Activated CD4-positive, alpha-beta memory T cell treated with anti-CD3 and anti-CD28 coated beads, Interleukin-2, amount 10 ng/mL, durations not matched to agents 7 days and 5 days (primary cell): ENCODE measurements around the gene HP1BP3. TPM values are rescaled to one million over a fixed set of nuclear protein-coding genes. Genes with fewer than 3 reads are reported as not detected.

Source experiments
- CTCF ChIA-PET: fragments of 350-600 bp; sonication (Branson Sonifier 250); formaldehyde crosslinking; loops from one replicate; lab custom pipeline; 2021; ENCODE audit warnings: antibody characterized with exemption, inconsistent platforms; lab: Charles Lee
- POLR2A ChIA-PET: fragments of 350-600 bp; sonication (Branson Sonifier 250); formaldehyde crosslinking; loops from one replicate; lab custom pipeline; 2021; ENCODE audit warnings: antibody characterized with exemption; lab: Charles Lee
- DNase-seq: peaks from one replicate; pipeline ENCODE4 v3.0.0-alpha.2; 2020
- H3K27ac Mint-ChIP-seq: one replicate; pipeline ENCODE4 v1.8.0; 2021; ENCODE audit warnings: mild to moderate bottlenecking, mixed read lengths
- H3K27me3 Mint-ChIP-seq: one replicate; pipeline ENCODE4 v1.8.0; 2021; ENCODE audit warnings: mixed read lengths
- H3K36me3 Mint-ChIP-seq: one replicate; pipeline ENCODE4 v1.8.0; 2021; ENCODE audit warnings: low read depth, mixed read lengths
- H3K4me1 Mint-ChIP-seq: one replicate; pipeline ENCODE4 v1.8.0; 2021; ENCODE audit warnings: mixed read lengths
- H3K4me3 Mint-ChIP-seq: one replicate; pipeline ENCODE4 v1.8.0; 2021; ENCODE audit warnings: mild to moderate bottlenecking, mixed read lengths
- H3K9me3 Mint-ChIP-seq: one replicate; pipeline ENCODE4 v1.8.0; 2021; ENCODE audit warnings: mixed read lengths
- total RNA-seq, 2 experiments: library from RNA; stranded (reverse); gene quantifications; one replicate each; pipeline ENCODE4 v1.2.3, GENCODE V29; 2021

The HP1BP3 gene
- total RNA-seq, 2 experiments from 2014 or later, result 299 to 301 TPM

- peaks cover 4% of the 10 kb centered on the region for H3K27me3 Mint-ChIP-seq
- DNase-seq, result no peak
- H3K27ac Mint-ChIP-seq, result no peak overlapping the region
- H3K9me3 Mint-ChIP-seq, result no peaks in the 10 kb centered on the region
- H3K4me3 Mint-ChIP-seq, result no peak overlapping the region
- ChIA-PET CTCF (no interaction called here), POLR2A (no interaction called here)
- peaks cover 6% of the 10 kb centered on the region for H3K4me1 Mint-ChIP-seq
- H3K36me3 Mint-ChIP-seq, result no peaks in the 10 kb centered on the region
Measured at GRCh38 chr1:20701446-20701845, 85.7 kb downstream of the HP1BP3 start.

GRCh38 chr1:20700636-20701215, 86.4 kb downstream of the HP1BP3 start:
- POLR2A ChIA-PET, result no interaction called here
- Mint-ChIP-seq H3K36me3 (no peaks in the 10 kb centered on the region), H3K27ac (no peak overlapping the region), H3K27me3 (peaks cover 5% of the 10 kb centered on the region), H3K9me3 (no peaks in the 10 kb centered on the region), H3K4me3 (no peak overlapping the region), H3K4me1 (peaks cover 12% of the 10 kb centered on the region)
- no peak for DNase-seq
- CTCF ChIA-PET, result no interaction called here

- POLR2A ChIA-PET, result interaction anchor here (1.4 kb wide), 1 partner anchor 18 kb away, joined by 3 read pairs; the partner anchor contains the start of gene KIF17
- CTCF ChIA-PET, result no interaction called here
- H3K27me3 Mint-ChIP-seq, result peaks cover 7% of the 10 kb centered on the region
- no peak for DNase-seq
- H3K36me3 Mint-ChIP-seq, result no peaks in the 10 kb centered on the region
- H3K27ac Mint-ChIP-seq, result no peak overlapping the region
- H3K9me3 Mint-ChIP-seq, result no peaks in the 10 kb centered on the region
- H3K4me1 Mint-ChIP-seq, result peaks cover 12% of the 10 kb centered on the region
- H3K4me3 Mint-ChIP-seq, result no peak overlapping the region
Measured at GRCh38 chr1:20699558-20699957, 87.5 kb downstream of the HP1BP3 start.

- POLR2A ChIA-PET, result interaction anchor here (1.4 kb wide), 1 partner anchor 19 kb away, joined by 3 read pairs; the partner anchor contains the start of gene KIF17
- no peaks in the 10 kb centered on the region for H3K9me3 Mint-ChIP-seq
- no peak overlapping the region for H3K27ac Mint-ChIP-seq
- no peaks in the 10 kb centered on the region for H3K36me3 Mint-ChIP-seq
- H3K27me3 Mint-ChIP-seq, result peaks cover 10% of the 10 kb centered on the region
- DNase-seq, result no peak
- peaks cover 12% of the 10 kb centered on the region for H3K4me1 Mint-ChIP-seq
- CTCF ChIA-PET, result interaction anchor here (1.4 to 3.9 kb wide), 2 partner anchors 18 to 497 kb away, joined by 3 to 52 read pairs; no protein-coding TSS in a partner anchor
- no peak overlapping the region for H3K4me3 Mint-ChIP-seq
Measured at GRCh38 chr1:20698195-20698910, 88.8 kb downstream of the HP1BP3 start.

GRCh38 chr1:20697563-20697962, 89.5 kb downstream of the HP1BP3 start:
- no peak for DNase-seq
- Mint-ChIP-seq H3K36me3 (no peaks in the 10 kb centered on the region), H3K4me3 (no peak overlapping the region), H3K27me3 (peaks cover 10% of the 10 kb centered on the region), H3K9me3 (no peaks in the 10 kb centered on the region), H3K27ac (no peak overlapping the region), H3K4me1 (peaks cover 12% of the 10 kb centered on the region)
- POLR2A ChIA-PET, result no interaction called here
- CTCF ChIA-PET, result interaction anchor here (1.0 to 3.9 kb wide), 9 partner anchors 10 to 498 kb away, joined by 3 to 52 read pairs (median 7); partner anchors contain the start of gene SH2D5

GRCh38 chr1:20696397-20697333, 90.4 kb downstream of the HP1BP3 start:
- H3K36me3 Mint-ChIP-seq, result no peaks in the 10 kb centered on the region
- ChIA-PET CTCF (interaction anchor here (0.5 to 3.9 kb wide), 48 partner anchors 8 to 668 kb away, joined by 3 to 52 read pairs (median 4); partner anchors contain the start of genes DDOST, HP1BP3, KIF17 and SH2D5), POLR2A (interaction anchor here (1.0 to 1.5 kb wide), 3 partner anchors 90 to 134 kb away, joined by 3 read pairs; partner anchors contain the start of gene HP1BP3)
- H3K4me1 Mint-ChIP-seq, result peaks cover 12% of the 10 kb centered on the region
- peaks cover 9% of the 10 kb centered on the region for H3K27me3 Mint-ChIP-seq
- DNase-seq, result peak; percentile 77
- no peak overlapping the region for H3K27ac Mint-ChIP-seq
- H3K4me3 Mint-ChIP-seq, result peak overlapping the region; percentile 79
- H3K9me3 Mint-ChIP-seq, result no peaks in the 10 kb centered on the region

GRCh38 chr1:20695515-20695914, 91.6 kb downstream of the HP1BP3 start:
- no peaks in the 10 kb centered on the region for H3K36me3 Mint-ChIP-seq
- ChIA-PET POLR2A (no interaction called here), CTCF (interaction anchor here (1.2 to 3.9 kb wide), 3 partner anchors 34 to 500 kb away, joined by 3 to 52 read pairs (median 3); no protein-coding TSS in a partner anchor)
- H3K4me3 Mint-ChIP-seq, result peak overlapping the region; percentile 79
- peaks cover 8% of the 10 kb centered on the region for H3K27me3 Mint-ChIP-seq
- H3K4me1 Mint-ChIP-seq, result peaks cover 12% of the 10 kb centered on the region
- no peaks in the 10 kb centered on the region for H3K9me3 Mint-ChIP-seq
- no peak overlapping the region for H3K27ac Mint-ChIP-seq
- DNase-seq, result no peak

- peaks cover 8% of the 10 kb centered on the region for H3K27me3 Mint-ChIP-seq
- CTCF ChIA-PET, result interaction anchor here (1.2 to 1.7 kb wide), 2 partner anchors 35 to 94 kb away, joined by 3 read pairs; no protein-coding TSS in a partner anchor
- POLR2A ChIA-PET, result no interaction called here
Measured at GRCh38 chr1:20693623-20694022, 93.5 kb downstream of the HP1BP3 start.

More at GRCh38 chr1:20693623-20694022, 93.5 kb downstream of the HP1BP3 start:
- DNase-seq, result no peak
- peaks cover 12% of the 10 kb centered on the region for H3K4me1 Mint-ChIP-seq
- H3K4me3 Mint-ChIP-seq, result no peak overlapping the region
- no peaks in the 10 kb centered on the region for H3K9me3 Mint-ChIP-seq
- no peak overlapping the region for H3K27ac Mint-ChIP-seq
- no peaks in the 10 kb centered on the region for H3K36me3 Mint-ChIP-seq

Other genes with a start within 250 kb of the HP1BP3 start
- gene FAM43B, start 234.7 kb downstream of the HP1BP3 start, total RNA-seq, result not detected
- not detected for gene CDA, start 198.2 kb downstream of the HP1BP3 start, total RNA-seq
- 1 to 10 TPM; 6.6 TPM for gene PINK1, start 153.8 kb downstream of the HP1BP3 start, total RNA-seq
- 100 to 1,000 TPM; 171 to 182 TPM for gene DDOST, start 125.9 kb downstream of the HP1BP3 start, total RNA-seq
- gene KIF17, start 69.3 kb downstream of the HP1BP3 start, total RNA-seq, result not detected
- gene SH2D5, start 54.6 kb downstream of the HP1BP3 start, total RNA-seq, result under 1 TPM in 1 of 2 experiments, not detected in 1; 0.23 TPM